Measurements from ENCODE around the gene STARD5. TPM values are rescaled to one million over a fixed set of nuclear protein-coding genes. Genes with fewer than 3 reads are reported as not detected.

The STARD5 gene
- total and polyA plus RNA-seq, 2 experiments from 2014 or later = 3.8 to 10.1 TPM

DNA sequence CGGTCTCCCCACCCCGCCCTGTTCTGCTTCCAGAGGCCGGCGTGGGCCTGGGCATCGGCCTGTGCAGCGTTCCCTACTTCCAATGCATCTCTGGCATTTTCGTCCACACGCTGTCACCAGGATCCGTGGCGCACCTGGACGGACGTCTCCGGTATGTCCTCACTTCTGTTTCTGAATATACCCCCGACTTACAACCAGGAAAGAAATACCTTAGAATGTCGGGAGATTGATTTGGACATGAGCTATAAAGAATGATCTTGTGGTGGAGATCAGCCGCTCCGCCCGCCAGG is 41.4 kb downstream of the STARD5 start:
- Histone ChIP-seq H3K4me3 (no peak overlapping the region), H3K9me2 (ENCODE audit: insufficient read depth) (no peaks in the 10 kb centered on the region), H3K4me1 (ENCODE audit: insufficient read depth) (no peaks in the 10 kb centered on the region), H4K20me1 (replicated peaks; ENCODE audit: insufficient read depth) (no peaks in the 10 kb centered on the region), H3K36me3 (ENCODE audit: insufficient read depth) (no peaks in the 10 kb centered on the region; the same call in 1 of the 2 replicates), H3K27ac (ENCODE audit: low read depth) (no peak overlapping the region), H3F3A (replicated peaks; ENCODE audit: low read depth) (no peaks in the 10 kb centered on the region), H3K79me2 (replicated peaks; ENCODE audit: insufficient read depth) (no peaks in the 10 kb centered on the region), H3K4me2 (no peak overlapping the region), H3K27me3 (ENCODE audit: insufficient read depth) (no peaks in the 10 kb centered on the region), H2AFZ (no peak overlapping the region)
- Mint-ChIP-seq H3K27me3 (ENCODE audit: insufficient read depth, low read depth, poor library complexity) (peaks cover 5% of the 10 kb centered on the region), H3K36me3 (ENCODE audit: low read depth) (peaks cover 6% of the 10 kb centered on the region), H3K9me3 (peaks cover 14% of the 10 kb centered on the region), H3K4me1 (no peaks in the 10 kb centered on the region), H3K4me3 (no peak overlapping the region), H3K27ac (no peak overlapping the region)
- ATAC-seq = no peak
- TF ChIP-seq CREB1 (CRISPR knock-in tag; IDR thresholded peaks at IDR 0.05; ENCODE audit: low read depth) = no peak
- no peak for TF ChIP-seq STAT1 (IDR thresholded peaks at IDR 0.05; ENCODE audit: unreplicated experiment)
- TF ChIP-seq ZNF331 (CRISPR knock-in tag; IDR thresholded peaks at IDR 0.05; ENCODE audit: low read depth) = no peak
- no peak for TF ChIP-seq JUNB (IDR thresholded peaks at IDR 0.05; ENCODE audit: unreplicated experiment)
- TF ChIP-seq ZNF114 (CRISPR knock-in tag; IDR thresholded peaks at IDR 0.05) = no peak
- TF ChIP-seq, protein P1, sequence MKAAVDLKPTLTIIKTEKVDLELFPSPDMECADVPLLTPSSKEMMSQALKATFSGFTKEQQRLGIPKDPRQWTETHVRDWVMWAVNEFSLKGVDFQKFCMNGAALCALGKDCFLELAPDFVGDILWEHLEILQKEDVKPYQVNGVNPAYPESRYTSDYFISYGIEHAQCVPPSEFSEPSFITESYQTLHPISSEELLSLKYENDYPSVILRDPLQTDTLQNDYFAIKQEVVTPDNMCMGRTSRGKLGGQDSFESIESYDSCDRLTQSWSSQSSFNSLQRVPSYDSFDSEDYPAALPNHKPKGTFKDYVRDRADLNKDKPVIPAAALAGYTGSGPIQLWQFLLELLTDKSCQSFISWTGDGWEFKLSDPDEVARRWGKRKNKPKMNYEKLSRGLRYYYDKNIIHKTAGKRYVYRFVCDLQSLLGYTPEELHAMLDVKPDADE (IDR thresholded peaks at IDR 0.05) = no peak
- TF ChIP-seq NANOG (IDR thresholded peaks at IDR 0.05; ENCODE audit: borderline replicate concordance) = no peak
- TF ChIP-seq EZH2 (IDR thresholded peaks at IDR 0.05; ENCODE audit: low read depth, unreplicated experiment) = no peak
- TF ChIP-seq, protein P2, sequence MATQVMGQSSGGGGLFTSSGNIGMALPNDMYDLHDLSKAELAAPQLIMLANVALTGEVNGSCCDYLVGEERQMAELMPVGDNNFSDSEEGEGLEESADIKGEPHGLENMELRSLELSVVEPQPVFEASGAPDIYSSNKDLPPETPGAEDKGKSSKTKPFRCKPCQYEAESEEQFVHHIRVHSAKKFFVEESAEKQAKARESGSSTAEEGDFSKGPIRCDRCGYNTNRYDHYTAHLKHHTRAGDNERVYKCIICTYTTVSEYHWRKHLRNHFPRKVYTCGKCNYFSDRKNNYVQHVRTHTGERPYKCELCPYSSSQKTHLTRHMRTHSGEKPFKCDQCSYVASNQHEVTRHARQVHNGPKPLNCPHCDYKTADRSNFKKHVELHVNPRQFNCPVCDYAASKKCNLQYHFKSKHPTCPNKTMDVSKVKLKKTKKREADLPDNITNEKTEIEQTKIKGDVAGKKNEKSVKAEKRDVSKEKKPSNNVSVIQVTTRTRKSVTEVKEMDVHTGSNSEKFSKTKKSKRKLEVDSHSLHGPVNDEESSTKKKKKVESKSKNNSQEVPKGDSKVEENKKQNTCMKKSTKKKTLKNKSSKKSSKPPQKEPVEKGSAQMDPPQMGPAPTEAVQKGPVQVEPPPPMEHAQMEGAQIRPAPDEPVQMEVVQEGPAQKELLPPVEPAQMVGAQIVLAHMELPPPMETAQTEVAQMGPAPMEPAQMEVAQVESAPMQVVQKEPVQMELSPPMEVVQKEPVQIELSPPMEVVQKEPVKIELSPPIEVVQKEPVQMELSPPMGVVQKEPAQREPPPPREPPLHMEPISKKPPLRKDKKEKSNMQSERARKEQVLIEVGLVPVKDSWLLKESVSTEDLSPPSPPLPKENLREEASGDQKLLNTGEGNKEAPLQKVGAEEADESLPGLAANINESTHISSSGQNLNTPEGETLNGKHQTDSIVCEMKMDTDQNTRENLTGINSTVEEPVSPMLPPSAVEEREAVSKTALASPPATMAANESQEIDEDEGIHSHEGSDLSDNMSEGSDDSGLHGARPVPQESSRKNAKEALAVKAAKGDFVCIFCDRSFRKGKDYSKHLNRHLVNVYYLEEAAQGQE (IDR thresholded peaks at IDR 0.05; ENCODE audit: unreplicated experiment) = no peak
- TF ChIP-seq, protein P3, sequence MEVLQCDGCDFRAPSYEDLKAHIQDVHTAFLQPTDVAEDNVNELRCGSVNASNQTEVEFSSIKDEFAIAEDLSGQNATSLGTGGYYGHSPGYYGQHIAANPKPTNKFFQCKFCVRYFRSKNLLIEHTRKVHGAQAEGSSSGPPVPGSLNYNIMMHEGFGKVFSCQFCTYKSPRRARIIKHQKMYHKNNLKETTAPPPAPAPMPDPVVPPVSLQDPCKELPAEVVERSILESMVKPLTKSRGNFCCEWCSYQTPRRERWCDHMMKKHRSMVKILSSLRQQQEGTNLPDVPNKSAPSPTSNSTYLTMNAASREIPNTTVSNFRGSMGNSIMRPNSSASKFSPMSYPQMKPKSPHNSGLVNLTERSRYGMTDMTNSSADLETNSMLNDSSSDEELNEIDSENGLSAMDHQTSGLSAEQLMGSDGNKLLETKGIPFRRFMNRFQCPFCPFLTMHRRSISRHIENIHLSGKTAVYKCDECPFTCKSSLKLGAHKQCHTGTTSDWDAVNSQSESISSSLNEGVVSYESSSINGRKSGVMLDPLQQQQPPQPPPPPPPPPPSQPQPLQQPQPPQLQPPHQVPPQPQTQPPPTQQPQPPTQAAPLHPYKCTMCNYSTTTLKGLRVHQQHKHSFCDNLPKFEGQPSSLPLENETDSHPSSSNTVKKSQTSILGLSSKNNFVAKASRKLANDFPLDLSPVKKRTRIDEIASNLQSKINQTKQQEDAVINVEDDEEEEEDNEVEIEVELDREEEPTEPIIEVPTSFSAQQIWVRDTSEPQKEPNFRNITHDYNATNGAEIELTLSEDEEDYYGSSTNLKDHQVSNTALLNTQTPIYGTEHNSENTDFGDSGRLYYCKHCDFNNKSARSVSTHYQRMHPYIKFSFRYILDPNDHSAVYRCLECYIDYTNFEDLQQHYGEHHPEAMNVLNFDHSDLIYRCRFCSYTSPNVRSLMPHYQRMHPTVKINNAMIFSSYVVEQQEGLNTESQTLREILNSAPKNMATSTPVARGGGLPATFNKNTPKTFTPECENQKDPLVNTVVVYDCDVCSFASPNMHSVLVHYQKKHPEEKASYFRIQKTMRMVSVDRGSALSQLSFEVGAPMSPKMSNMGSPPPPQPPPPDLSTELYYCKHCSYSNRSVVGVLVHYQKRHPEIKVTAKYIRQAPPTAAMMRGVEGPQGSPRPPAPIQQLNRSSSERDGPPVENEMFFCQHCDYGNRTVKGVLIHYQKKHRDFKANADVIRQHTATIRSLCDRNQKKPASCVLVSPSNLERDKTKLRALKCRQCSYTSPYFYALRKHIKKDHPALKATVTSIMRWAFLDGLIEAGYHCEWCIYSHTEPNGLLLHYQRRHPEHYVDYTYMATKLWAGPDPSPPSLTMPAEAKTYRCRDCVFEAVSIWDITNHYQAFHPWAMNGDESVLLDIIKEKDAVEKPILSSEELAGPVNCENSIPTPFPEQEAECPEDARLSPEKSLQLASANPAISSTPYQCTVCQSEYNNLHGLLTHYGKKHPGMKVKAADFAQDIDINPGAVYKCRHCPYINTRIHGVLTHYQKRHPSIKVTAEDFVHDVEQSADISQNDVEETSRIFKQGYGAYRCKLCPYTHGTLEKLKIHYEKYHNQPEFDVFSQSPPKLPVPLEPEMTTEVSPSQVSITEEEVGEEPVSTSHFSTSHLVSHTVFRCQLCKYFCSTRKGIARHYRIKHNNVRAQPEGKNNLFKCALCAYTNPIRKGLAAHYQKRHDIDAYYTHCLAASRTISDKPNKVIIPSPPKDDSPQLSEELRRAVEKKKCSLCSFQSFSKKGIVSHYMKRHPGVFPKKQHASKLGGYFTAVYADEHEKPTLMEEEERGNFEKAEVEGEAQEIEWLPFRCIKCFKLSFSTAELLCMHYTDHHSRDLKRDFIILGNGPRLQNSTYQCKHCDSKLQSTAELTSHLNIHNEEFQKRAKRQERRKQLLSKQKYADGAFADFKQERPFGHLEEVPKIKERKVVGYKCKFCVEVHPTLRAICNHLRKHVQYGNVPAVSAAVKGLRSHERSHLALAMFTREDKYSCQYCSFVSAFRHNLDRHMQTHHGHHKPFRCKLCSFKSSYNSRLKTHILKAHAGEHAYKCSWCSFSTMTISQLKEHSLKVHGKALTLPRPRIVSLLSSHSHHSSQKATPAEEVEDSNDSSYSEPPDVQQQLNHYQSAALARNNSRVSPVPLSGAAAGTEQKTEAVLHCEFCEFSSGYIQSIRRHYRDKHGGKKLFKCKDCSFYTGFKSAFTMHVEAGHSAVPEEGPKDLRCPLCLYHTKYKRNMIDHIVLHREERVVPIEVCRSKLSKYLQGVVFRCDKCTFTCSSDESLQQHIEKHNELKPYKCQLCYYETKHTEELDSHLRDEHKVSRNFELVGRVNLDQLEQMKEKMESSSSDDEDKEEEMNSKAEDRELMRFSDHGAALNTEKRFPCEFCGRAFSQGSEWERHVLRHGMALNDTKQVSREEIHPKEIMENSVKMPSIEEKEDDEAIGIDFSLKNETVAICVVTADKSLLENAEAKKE (CRISPR knock-in tag; IDR thresholded peaks at IDR 0.05) = no peak
- no peak for TF ChIP-seq EZH2phosphoT487 (IDR thresholded peaks at IDR 0.05; ENCODE audit: unreplicated experiment)
- no peak for TF ChIP-seq POLR2AphosphoS5 (IDR thresholded peaks at IDR 0.05; ENCODE audit: low read depth)
- TF ChIP-seq, protein P4, sequence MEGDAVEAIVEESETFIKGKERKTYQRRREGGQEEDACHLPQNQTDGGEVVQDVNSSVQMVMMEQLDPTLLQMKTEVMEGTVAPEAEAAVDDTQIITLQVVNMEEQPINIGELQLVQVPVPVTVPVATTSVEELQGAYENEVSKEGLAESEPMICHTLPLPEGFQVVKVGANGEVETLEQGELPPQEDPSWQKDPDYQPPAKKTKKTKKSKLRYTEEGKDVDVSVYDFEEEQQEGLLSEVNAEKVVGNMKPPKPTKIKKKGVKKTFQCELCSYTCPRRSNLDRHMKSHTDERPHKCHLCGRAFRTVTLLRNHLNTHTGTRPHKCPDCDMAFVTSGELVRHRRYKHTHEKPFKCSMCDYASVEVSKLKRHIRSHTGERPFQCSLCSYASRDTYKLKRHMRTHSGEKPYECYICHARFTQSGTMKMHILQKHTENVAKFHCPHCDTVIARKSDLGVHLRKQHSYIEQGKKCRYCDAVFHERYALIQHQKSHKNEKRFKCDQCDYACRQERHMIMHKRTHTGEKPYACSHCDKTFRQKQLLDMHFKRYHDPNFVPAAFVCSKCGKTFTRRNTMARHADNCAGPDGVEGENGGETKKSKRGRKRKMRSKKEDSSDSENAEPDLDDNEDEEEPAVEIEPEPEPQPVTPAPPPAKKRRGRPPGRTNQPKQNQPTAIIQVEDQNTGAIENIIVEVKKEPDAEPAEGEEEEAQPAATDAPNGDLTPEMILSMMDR (conservative IDR thresholded peaks at IDR 0.05; ENCODE audit: low read depth in 2 of 2) = no peak
- no peak for DNase-seq (ENCODE audit: low spot score)

All from GM23338 (cell line).